Measurements from ENCODE around the gene ZDHHC19.

- TF ChIP-seq CTCF (IDR thresholded peaks at IDR 0.05), result no peak
- TF ChIP-seq ZFX (IDR thresholded peaks at IDR 0.05; ENCODE audit: borderline replicate concordance), result no peak
Observed at GRCh38 chr3:196214783-196215441, 3.7 kb upstream of the ZDHHC19 start.
